ENCODE data around the gene ADGRL1. TPM values are rescaled to one million over a fixed set of nuclear protein-coding genes. Genes with fewer than 3 reads are reported as not detected.

The ADGRL1 gene
- polyA plus RNA-seq, 1 experiment = 4.0 TPM

GRCh38 chr19:14175351-14175792, 30.6 kb downstream of the ADGRL1 start:
- H3K36me3 ChIP-seq (ENCODE audit: control insufficient read depth, insufficient read depth, low read length) = no peaks in the 10 kb centered on the region
- ChIA-PET POLR2A (no interaction called here), CTCF (interaction anchor here (1.4 kb wide), 1 partner anchor 8 kb away, joined by 4 read pairs; no protein-coding TSS in a partner anchor)
- H3K4me3 ChIP-seq (ENCODE audit: low read depth, low read length) = no peak overlapping the region
- DNase-seq (ENCODE audit: low read depth) = no peak
- no peaks in the 10 kb centered on the region for H3K27me3 ChIP-seq (ENCODE audit: control insufficient read depth, insufficient read depth, low read length)
- TF ChIP-seq CTCF (IDR thresholded peaks at IDR 0.05; ENCODE audit: insufficient read depth, low read depth, low read length) = no peak

- H3K36me3 ChIP-seq (ENCODE audit: control insufficient read depth, insufficient read depth, low read length) = no peaks in the 10 kb centered on the region
- DNase-seq (ENCODE audit: low read depth) = no peak
- CTCF ChIA-PET = no interaction called here
- TF ChIP-seq CTCF (IDR thresholded peaks at IDR 0.05; ENCODE audit: insufficient read depth, low read depth, low read length) = no peak
- H3K27me3 ChIP-seq (ENCODE audit: control insufficient read depth, insufficient read depth, low read length) = no peaks in the 10 kb centered on the region
- H3K4me3 ChIP-seq (ENCODE audit: low read depth, low read length) = no peak overlapping the region
- POLR2A ChIA-PET = no interaction called here
Measured at GRCh38 chr19:14174883-14175282, 31.1 kb downstream of the ADGRL1 start.

- ChIA-PET CTCF (interaction anchor here (1.0 to 2.0 kb wide), 3 partner anchors 21 to 180 kb away, joined by 3 to 7 read pairs (median 3); no protein-coding TSS in a partner anchor), POLR2A (no interaction called here)
- no peak for TF ChIP-seq CTCF (IDR thresholded peaks at IDR 0.05; ENCODE audit: insufficient read depth, low read depth, low read length)
Measured at GRCh38 chr19:14168993-14169392, 37.0 kb downstream of the ADGRL1 start.

GRCh38 chr19:14168259-14168972, 37.6 kb downstream of the ADGRL1 start:
- CTCF ChIA-PET = interaction anchor here (0.7 to 2.0 kb wide), 5 partner anchors 20 to 180 kb away, joined by 3 to 7 read pairs (median 4); partner anchors contain the start of gene ASF1B

More at GRCh38 chr19:14168993-14169392, 37.0 kb downstream of the ADGRL1 start:
- no peak for DNase-seq (ENCODE audit: low read depth)
- Histone ChIP-seq H3K36me3 (ENCODE audit: control insufficient read depth, insufficient read depth, low read length) (no peaks in the 10 kb centered on the region), H3K4me3 (ENCODE audit: low read depth, low read length) (no peak overlapping the region), H3K27me3 (ENCODE audit: control insufficient read depth, insufficient read depth, low read length) (peaks cover 1% of the 10 kb centered on the region; the same call in 1 of the 2 replicates)

More at GRCh38 chr19:14168259-14168972, 37.6 kb downstream of the ADGRL1 start:
- H3K4me3 ChIP-seq (ENCODE audit: low read depth, low read length) = no peak overlapping the region
- H3K36me3 ChIP-seq (ENCODE audit: control insufficient read depth, insufficient read depth, low read length) = no peaks in the 10 kb centered on the region
- DNase-seq (ENCODE audit: low read depth) = no peak
- POLR2A ChIA-PET = no interaction called here
- no peak for TF ChIP-seq CTCF (IDR thresholded peaks at IDR 0.05; ENCODE audit: insufficient read depth, low read depth, low read length)
- H3K27me3 ChIP-seq (ENCODE audit: control insufficient read depth, insufficient read depth, low read length) = peaks cover 1% of the 10 kb centered on the region; the same call in 1 of the 2 replicates
